HL-60 (cell line): Measurements from ENCODE around the gene SH2D3C.
"Not testable (repeated sequence)": the region's sequence is repeated elsewhere in the genome, so short reads cannot be mapped to it uniquely, and the experiment has no call there.

Experiments
- DNase-seq, 2 experiments: peaks; one replicate each; pipeline ENCODE4 v3.0.0-alpha.2; 2010 to 2020; ENCODE audit warnings: low read depth in 1 of 2, low spot score in 1 of 2
- H3K27ac ChIP-seq: fragments of 250-450 bp; sonication (Bioruptor Pico); replicated peaks from 2 replicates; pipeline ENCODE4 v1.5.1; 2020; ENCODE audit warnings: mild to moderate bottlenecking, moderate library complexity
- H3K27me3 ChIP-seq: fragments of 250-450 bp; sonication (Bioruptor Pico); 2 replicates; pipeline ENCODE4 v1.5.1; 2021; ENCODE audit warnings: mild to moderate bottlenecking, moderate library complexity; ENCODE audit not compliant: insufficient read depth, poor library complexity, severe bottlenecking
- H3K4me3 ChIP-seq: replicated peaks from 2 replicates; pipeline ENCODE4 v1.5.1; 2011; ENCODE audit warnings: mild to moderate bottlenecking, control low read depth, low read length; ENCODE audit not compliant: insufficient read depth
- CTCF ChIP-seq: IDR thresholded peaks from one replicate; pipeline ENCODE4 v1.5.1; 2011; ENCODE audit warnings: low read length, control low read depth, inconsistent platforms; ENCODE audit not compliant: insufficient read depth
- GABPA ChIP-seq: IDR thresholded peaks from 2 replicates; pipeline ENCODE4 v1.6.1; 2012; ENCODE audit warnings: low read depth
- POLR2AphosphoS5 ChIP-seq: IDR thresholded peaks from 2 replicates; pipeline ENCODE4 v1.6.1; 2012; ENCODE audit warnings: low read depth
- REST ChIP-seq: IDR thresholded peaks from 2 replicates; pipeline ENCODE4 v1.6.1; 2012; ENCODE audit warnings: low read depth; ENCODE audit not compliant: insufficient replicate concordance
- SPI1 ChIP-seq: IDR thresholded peaks from 2 replicates; pipeline ENCODE4 v1.6.1; 2012; ENCODE audit warnings: low read depth, mild to moderate bottlenecking, borderline replicate concordance

The SH2D3C gene

GRCh38 chr9:127781806-127782205, 3.3 kb upstream of the SH2D3C start:
- no peak for TF ChIP-seq POLR2AphosphoS5
- no peak for TF ChIP-seq REST
- no peak for TF ChIP-seq GABPA
- no peak for TF ChIP-seq SPI1
- TF ChIP-seq CTCF = no peak
- H3K4me3 ChIP-seq = no peak overlapping the region
- DNase-seq = no peak
- H3K27me3 ChIP-seq = no peaks in the 10 kb centered on the region
- peak overlapping the region; percentile 96 for H3K27ac ChIP-seq

GRCh38 chr9:127780909-127781308, 2.4 kb upstream of the SH2D3C start:
- H3K4me3 ChIP-seq, H3K27me3 ChIP-seq: not testable (repeated sequence)
- peak overlapping the region; percentile 96 for H3K27ac ChIP-seq
- DNase-seq = peak in 1 of 2 experiments; percentile 83

- TF ChIP-seq CTCF (no peak), SPI1 (no peak), REST (no peak), GABPA (no peak), POLR2AphosphoS5 (no peak)
- peak overlapping the region; percentile 96 for H3K27ac ChIP-seq
- no peaks in the 10 kb centered on the region for H3K27me3 ChIP-seq
- no peak overlapping the region for H3K4me3 ChIP-seq
- no peak for DNase-seq
Observed at GRCh38 chr9:127780126-127780885, 1.8 kb upstream of the SH2D3C start.

GRCh38 chr9:127779136-127779981, 893 bp upstream of the SH2D3C start:
- peak; percentile 8; the same call in 1 of the 2 replicates for TF ChIP-seq SPI1
- TF ChIP-seq POLR2AphosphoS5 = peak; percentile 69
- no peak for TF ChIP-seq GABPA
- Histone ChIP-seq H3K4me3 (peak overlapping the region; percentile 80), H3K27ac (peak overlapping the region; percentile 96), H3K27me3 (no peaks in the 10 kb centered on the region)
- peak in 1 of 2 experiments; percentile 73 for DNase-seq
